Mesothelial cell of epicardium (in vitro differentiated cells): Measurements from ENCODE around the gene TFAP2E. TPM values are rescaled to one million over a fixed set of nuclear protein-coding genes. Genes with fewer than 3 reads are reported as not detected.

Experiments used
- DNase-seq, 2 experiments: peaks; one replicate each; pipeline ENCODE4 v3.0.0; 2021; ENCODE audit warnings: low spot score in 2 of 2; ENCODE audit not compliant: unreplicated experiment in 2 of 2
- H3K27ac Mint-ChIP-seq: 2 replicates; pipeline ENCODE4 v1.8.0; 2021; ENCODE audit warnings: mixed read lengths
- H3K27me3 Mint-ChIP-seq: 2 replicates; pipeline ENCODE4 v1.8.0; 2021; ENCODE audit warnings: low read depth, mixed read lengths
- H3K36me3 Mint-ChIP-seq: 2 replicates; pipeline ENCODE4 v1.8.0; 2021; ENCODE audit warnings: mixed read lengths
- H3K4me1 Mint-ChIP-seq: 2 replicates; pipeline ENCODE4 v1.8.0; 2021; ENCODE audit warnings: mixed read lengths
- H3K4me3 Mint-ChIP-seq: 2 replicates; pipeline ENCODE4 v1.8.0; 2021; ENCODE audit warnings: mild to moderate bottlenecking, moderate library complexity, mixed read lengths
- H3K9me3 Mint-ChIP-seq: 2 replicates; pipeline ENCODE4 v1.8.0; 2021; ENCODE audit warnings: mixed read lengths
- total RNA-seq: library from RNA; stranded (reverse); gene quantifications from 3 replicates; pipeline ENCODE4 v1.2.1, GENCODE V29; 2021
- TF ChIP-seq, protein P1 (sequence below): fragments of 200-600 bp; sonication (generic); IDR thresholded peaks from one replicate; pipeline ENCODE4 v1.5.0; 2021; ENCODE audit warnings: antibody characterized with exemption; ENCODE audit not compliant: unreplicated experiment

TFAP2E gene
- total RNA-seq, 1 donor from 2014 or later, result 2.9 TPM

- no peaks in the 10 kb centered on the region for H3K9me3 Mint-ChIP-seq
- H3K27ac Mint-ChIP-seq, result peak overlapping the region; percentile 77
- no peaks in the 10 kb centered on the region for H3K27me3 Mint-ChIP-seq
- H3K4me1 Mint-ChIP-seq, result peaks cover 35% of the 10 kb centered on the region
- TF ChIP-seq, protein P1, sequence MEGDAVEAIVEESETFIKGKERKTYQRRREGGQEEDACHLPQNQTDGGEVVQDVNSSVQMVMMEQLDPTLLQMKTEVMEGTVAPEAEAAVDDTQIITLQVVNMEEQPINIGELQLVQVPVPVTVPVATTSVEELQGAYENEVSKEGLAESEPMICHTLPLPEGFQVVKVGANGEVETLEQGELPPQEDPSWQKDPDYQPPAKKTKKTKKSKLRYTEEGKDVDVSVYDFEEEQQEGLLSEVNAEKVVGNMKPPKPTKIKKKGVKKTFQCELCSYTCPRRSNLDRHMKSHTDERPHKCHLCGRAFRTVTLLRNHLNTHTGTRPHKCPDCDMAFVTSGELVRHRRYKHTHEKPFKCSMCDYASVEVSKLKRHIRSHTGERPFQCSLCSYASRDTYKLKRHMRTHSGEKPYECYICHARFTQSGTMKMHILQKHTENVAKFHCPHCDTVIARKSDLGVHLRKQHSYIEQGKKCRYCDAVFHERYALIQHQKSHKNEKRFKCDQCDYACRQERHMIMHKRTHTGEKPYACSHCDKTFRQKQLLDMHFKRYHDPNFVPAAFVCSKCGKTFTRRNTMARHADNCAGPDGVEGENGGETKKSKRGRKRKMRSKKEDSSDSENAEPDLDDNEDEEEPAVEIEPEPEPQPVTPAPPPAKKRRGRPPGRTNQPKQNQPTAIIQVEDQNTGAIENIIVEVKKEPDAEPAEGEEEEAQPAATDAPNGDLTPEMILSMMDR, result no peak
- no peak for DNase-seq
- no peak overlapping the region for H3K4me3 Mint-ChIP-seq
- H3K36me3 Mint-ChIP-seq, result peaks cover 5% of the 10 kb centered on the region
Observed at GRCh38 chr1:35554266-35555211, 18.6 kb upstream of the TFAP2E start.

GRCh38 chr1:35555212-35555584 lies 17.9 kb upstream of the TFAP2E start:
- TF ChIP-seq, protein P1, result no peak
- peaks cover 5% of the 10 kb centered on the region for H3K36me3 Mint-ChIP-seq
- no peaks in the 10 kb centered on the region for H3K9me3 Mint-ChIP-seq
- H3K4me1 Mint-ChIP-seq, result peaks cover 35% of the 10 kb centered on the region
- DNase-seq, result no peak
- H3K27ac Mint-ChIP-seq, result peak overlapping the region; percentile 77
- H3K27me3 Mint-ChIP-seq, result no peaks in the 10 kb centered on the region
- H3K4me3 Mint-ChIP-seq, result peak overlapping the region; percentile 95

GRCh38 chr1:35555601-35556477 lies 17.3 kb upstream of the TFAP2E start:
- Mint-ChIP-seq H3K27ac (peak overlapping the region; percentile 73), H3K36me3 (peaks cover 5% of the 10 kb centered on the region), H3K9me3 (no peaks in the 10 kb centered on the region), H3K4me3 (peak overlapping the region; percentile 95), H3K4me1 (peaks cover 35% of the 10 kb centered on the region), H3K27me3 (no peaks in the 10 kb centered on the region)
- TF ChIP-seq, protein P1, result no peak
- DNase-seq, result no peak

GRCh38 chr1:35556484-35557117 lies 16.5 kb upstream of the TFAP2E start:
- Mint-ChIP-seq H3K4me1 (peaks cover 38% of the 10 kb centered on the region), H3K36me3 (peaks cover 4% of the 10 kb centered on the region), H3K27me3 (no peaks in the 10 kb centered on the region), H3K27ac (peak overlapping the region; percentile 73), H3K9me3 (no peaks in the 10 kb centered on the region), H3K4me3 (peak overlapping the region; percentile 95)
- no peak for DNase-seq
- TF ChIP-seq, protein P1, result no peak

DNA sequence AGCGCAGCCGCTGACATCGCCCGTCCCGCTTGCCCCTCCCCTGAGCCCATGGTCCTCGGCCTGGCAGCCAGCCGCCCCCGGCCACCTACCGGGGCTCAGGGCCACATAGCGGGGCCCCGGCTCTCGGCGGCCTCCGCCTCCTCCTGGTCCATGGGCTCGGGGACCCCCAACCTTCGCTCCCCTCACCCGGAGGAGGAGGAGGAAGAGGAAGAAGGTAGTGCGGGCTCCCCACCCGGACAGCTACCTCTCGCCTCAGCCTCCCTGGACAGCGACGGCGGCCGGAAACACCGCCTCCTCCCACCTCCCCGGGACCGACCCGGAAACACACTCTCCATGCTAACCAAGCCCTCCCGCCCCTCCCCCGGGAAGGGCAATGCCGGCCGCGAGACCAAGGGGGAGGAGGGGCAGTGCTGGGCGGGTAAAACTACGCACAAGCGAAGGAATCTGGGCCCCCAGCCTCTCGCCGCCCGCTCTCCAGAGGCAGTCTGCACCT lies 15.9 kb upstream of the TFAP2E start, which contains the start of gene KIAA0319L:
KIAA0319L (minus strand) TSS at position 286 of the 493 bp plus-strand sequence. CDS start 2,912 bp downstream, outside the sequence.
- Mint-ChIP-seq H3K4me1 (peaks cover 39% of the 10 kb centered on the region), H3K9me3 (no peaks in the 10 kb centered on the region), H3K4me3 (peak within 1 kb of the TSS; percentile 95), H3K27me3 (no peaks in the 10 kb centered on the region), H3K27ac (peak within 1 kb of the TSS; percentile 95), H3K36me3 (no peaks in the 10 kb centered on the region)
- TF ChIP-seq, protein P1, result no peak
- DNase-seq, result no peak
